GM21576 (cell line): Measurements from ENCODE around the gene FOSL1.
A peak's percentile ranks its signal among the peaks of the same experiment; 100 is the strongest.

ENCODE experiments used
- ATAC-seq: cut with Tn5 transposase; IDR thresholded peaks from one replicate; pipeline ENCODE4 v1.9.1; 2021; ENCODE audit warnings: mild to moderate bottlenecking, moderate library complexity; ENCODE audit not compliant: unreplicated experiment

The FOSL1 gene

GRCh38 chr11:65900125-65900898 lies at the start of gene FOSL1:
TSS of gene FOSL1 (minus strand) at chr11:65900388. CDS start at chr11:65900339, 49 bp downstream.
- peak; percentile 75 for ATAC-seq

- no peak for ATAC-seq
Measured at GRCh38 chr11:65947603-65948125, 47.5 kb upstream of the FOSL1 start.

GRCh38 chr11:65947133-65947532 lies 46.9 kb upstream of the FOSL1 start:
- ATAC-seq, result no peak

- no peak for ATAC-seq
Measured at GRCh38 chr11:65946655-65947054, 46.5 kb upstream of the FOSL1 start.

GRCh38 chr11:65945941-65946558 lies 45.9 kb upstream of the FOSL1 start:
- no peak for ATAC-seq

GRCh38 chr11:65945430-65945911 lies 45.3 kb upstream of the FOSL1 start, which contains the start of gene TSGA10IP:
TSS of gene TSGA10IP (plus strand) at chr11:65945480. CDS start at chr11:65945676, 196 bp downstream.
- ATAC-seq, result no peak

GRCh38 chr11:65944767-65945166 lies 44.6 kb upstream of the FOSL1 start:
- no peak for ATAC-seq

GRCh38 chr11:65944191-65944590 lies 44.0 kb upstream of the FOSL1 start:
- ATAC-seq, result no peak

GRCh38 chr11:65942531-65942930 lies 42.3 kb upstream of the FOSL1 start:
- no peak for ATAC-seq

GRCh38 chr11:65941720-65942310 lies 41.6 kb upstream of the FOSL1 start:
- ATAC-seq, result no peak

- no peak for ATAC-seq
Measured at GRCh38 chr11:65937766-65938165, 37.6 kb upstream of the FOSL1 start.

GRCh38 chr11:65934014-65934413 lies 33.8 kb upstream of the FOSL1 start:
- ATAC-seq, result no peak

GRCh38 chr11:65932558-65932919 lies 32.4 kb upstream of the FOSL1 start:
- ATAC-seq, result no peak

- no peak for ATAC-seq
Measured at GRCh38 chr11:65931773-65932557, 31.8 kb upstream of the FOSL1 start.

- no peak for ATAC-seq
Measured at GRCh38 chr11:65928667-65929066, 28.5 kb upstream of the FOSL1 start.

GRCh38 chr11:65927904-65928397 lies 27.8 kb upstream of the FOSL1 start:
- no peak for ATAC-seq

GRCh38 chr11:65925397-65925796 lies 25.2 kb upstream of the FOSL1 start:
- ATAC-seq, result no peak

- no peak for ATAC-seq
Measured at GRCh38 chr11:65922565-65922964, 22.4 kb upstream of the FOSL1 start.

GRCh38 chr11:65921876-65922275 lies 21.7 kb upstream of the FOSL1 start:
- ATAC-seq, result no peak

- no peak for ATAC-seq
Measured at GRCh38 chr11:65921033-65921555, 20.9 kb upstream of the FOSL1 start.
